Esophagus muscularis mucosa (tissue), 3 donors: ENCODE measurements around the gene C8G.

ENCODE experiments used
- CTCF ChIP-seq, 3 experiments: fragments of 200-600 bp in 2 of 3; fragments of 450-650 bp in 1 of 3; sonication (generic) in 2 of 3; IDR thresholded peaks; one replicate each; pipeline ENCODE4 v1.5.1; 2017 to 2019; ENCODE audit warnings: antibody characterized with exemption in 3 of 3, mild to moderate bottlenecking in 2 of 3, moderate library complexity in 1 of 3
- POLR2A ChIP-seq: fragments of 450-650 bp; IDR thresholded peaks from one replicate; pipeline ENCODE4 v1.6.1; 2017; ENCODE audit warnings: antibody characterized with exemption, moderate library complexity, mild to moderate bottlenecking, low read depth
- POLR2AphosphoS5 ChIP-seq, 2 donors: sonication (generic); formaldehyde crosslinking; IDR thresholded peaks; one replicate each; pipeline ENCODE4 v1.6.1; 2017; ENCODE audit warnings: antibody characterized with exemption in 2 of 2

DNA sequence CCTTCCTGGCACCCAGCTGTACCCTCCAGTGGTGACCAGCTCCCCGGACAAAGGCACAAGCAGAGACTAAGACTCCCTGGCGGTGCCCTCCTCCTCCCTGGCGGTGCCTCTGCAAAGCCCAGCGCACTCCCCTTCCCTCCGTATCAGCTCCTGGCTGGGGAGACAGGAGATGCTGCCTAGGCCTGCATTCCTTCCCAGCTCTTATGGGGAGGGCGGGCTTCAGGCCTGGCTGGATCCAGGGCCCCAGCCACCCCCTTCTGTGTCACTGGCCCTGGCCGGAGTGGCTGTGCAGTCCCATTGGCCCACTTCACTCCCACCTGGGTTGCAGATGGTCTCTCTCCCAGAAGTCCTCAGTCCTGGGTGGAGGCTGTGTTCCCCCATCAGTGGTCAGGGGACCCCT lies 13.4 kb downstream of the C8G start:
- TF ChIP-seq CTCF (IDR thresholded peaks at IDR 0.05) (no peak), POLR2AphosphoS5 (IDR thresholded peaks at IDR 0.05) (no peak), POLR2A (no peak)
